ENCODE measurements around the gene EXOC3. TPM values are rescaled to one million over a fixed set of nuclear protein-coding genes. Genes with fewer than 3 reads are reported as not detected.

EXOC3 gene
- total and polyA plus RNA-seq, 2 of the 8 experiments (the other 6 are each of a cell fraction or from before 2014, with no cell fraction given), result 14.4 to 30.0 TPM

- Histone ChIP-seq H3K79me2 (ENCODE audit: control insufficient read depth in 1 of 2, insufficient read depth in 2 of 2, low read length in 2 of 2) (no peaks in the 10 kb centered on the region), H2BK12ac (ENCODE audit: low read depth, low read length) (no peak overlapping the region), H4K91ac (replicated peaks; ENCODE audit: insufficient read length, low read length) (no peak overlapping the region), H3K23me2 (ENCODE audit: low read depth, low read length) (no peaks in the 10 kb centered on the region), H3K9me3 (ENCODE audit: insufficient read depth in 2 of 2, low read depth in 1 of 2, low read length in 1 of 2) (no peaks in the 10 kb centered on the region), H3K4me1 (replicated peaks in 1 of 4; ENCODE audit: control insufficient read depth in 3 of 4, insufficient read depth in 4 of 4, low read length in 3 of 4) (no peaks in the 10 kb centered on the region; a peak in 1 of 7 replicates), H4K5ac (ENCODE audit: insufficient read length, low read depth, low read length) (no peak overlapping the region), H3K4me3 (ENCODE audit: extremely low read depth in 1 of 4, insufficient read depth in 2 of 4, low read depth in 3 of 4, low read length in 4 of 4) (no peak overlapping the region), H2AK5ac (ENCODE audit: low read depth, low read length) (no peak overlapping the region), H4K20me1 (replicated peaks in 1 of 2; ENCODE audit: control insufficient read depth in 1 of 2, insufficient read depth in 2 of 2, low read length in 2 of 2) (peaks cover 0 to 5% of the 10 kb centered on the region in 2 experiments), H3K18ac (ENCODE audit: extremely low read depth, low read length) (no peak overlapping the region), H3K23ac (ENCODE audit: insufficient read length) (no peak overlapping the region), H3K56ac (replicated peaks; ENCODE audit: insufficient read length, low read depth, low read length) (no peak overlapping the region), H3K9ac (replicated peaks in 1 of 4; ENCODE audit: extremely low read depth in 1 of 4, low read depth in 3 of 4, low read length in 3 of 4) (no peak overlapping the region), H2BK5ac (ENCODE audit: low read depth, low read length) (no peak overlapping the region), H2BK20ac (ENCODE audit: low read length) (no peak overlapping the region), H4K8ac (ENCODE audit: extremely low read depth, insufficient read depth, low read length) (no peak overlapping the region; the same call in 1 of the 2 replicates), H2AFZ (ENCODE audit: low read length) (no peak overlapping the region), H3K79me1 (ENCODE audit: low read depth, low read length) (no peaks in the 10 kb centered on the region), H2BK15ac (ENCODE audit: low read length) (no peak overlapping the region), H3K14ac (ENCODE audit: insufficient read length) (no peak overlapping the region), H3K36me3 (ENCODE audit: control insufficient read depth in 2 of 4, insufficient read depth in 4 of 4, low read length in 3 of 4) (no peaks in the 10 kb centered on the region), H3K4ac (replicated peaks; ENCODE audit: insufficient read length, low read depth, low read length) (no peak overlapping the region), H2BK120ac (replicated peaks; ENCODE audit: low read depth, low read length) (no peak overlapping the region), H3K27me3 (replicated peaks in 1 of 4; ENCODE audit: control insufficient read depth in 3 of 4, extremely low read depth in 1 of 4, insufficient read depth in 3 of 4, low read length in 3 of 4) (no peaks in the 10 kb centered on the region), H3K27ac (ENCODE audit: low read depth, low read length) (no peak overlapping the region), H3K4me2 (ENCODE audit: insufficient read depth in 1 of 2, low read depth in 2 of 2, low read length in 2 of 2) (no peak overlapping the region)
- DNase-seq (ENCODE audit: low read depth in 1 of 2, low spot score in 2 of 2) (no peak), FAIRE-seq (no peak)
- TF ChIP-seq SIX5 (IDR thresholded peaks at IDR 0.05; ENCODE audit: low read depth, low read length) (no peak), RAD21 (IDR thresholded peaks at IDR 0.05 in 1 of 2, conservative IDR thresholded peaks at IDR 0.05 in 1 of 2; ENCODE audit: low read depth in 2 of 2, low read length in 2 of 2) (peak; percentile 62 to 70), CTCF (IDR thresholded peaks at IDR 0.05; ENCODE audit: control extremely low read depth in 1 of 3, insufficient read depth in 1 of 3, low read depth in 1 of 3, low read length in 3 of 3) (peak in 2 of 3 experiments; percentile 69 to 70; a peak in 3 of 4 replicates)
- WGBS, 2 experiments (ENCODE audit: extremely low coverage in 1 of 2, insufficient coverage in 1 of 2, insufficient read length in 1 of 2, insufficient replicate concordance in 2 of 2, low coverage in 1 of 2, low lambda C conversion rate in 2 of 2, missing lambda C conversion rate in 1 of 2), result 86% methylated on average over 18 of the region's 18 CpGs; no CpG with 5 or more reads in 1 of the 2 experiments
- ChIA-PET POLR2A (ENCODE audit: partially characterized antibody) (interaction anchor here (1.0 kb wide), 1 partner anchor 11 kb away, joined by 4 read pairs; no protein-coding TSS in a partner anchor), CTCF (ENCODE audit: partially characterized antibody) (interaction anchor here (0.6 to 9.7 kb wide), 24 partner anchors 10 to 249 kb away, joined by 3 to 99 read pairs (median 4); partner anchors contain the start of gene AHRR)
Measured at GRCh38 chr5:435961-436640, 6.9 kb upstream of the EXOC3 start.
